ENCODE measurements around the gene RRAS.
A peak's percentile ranks its signal among the peaks of the same experiment; 100 is the strongest.

Gene RRAS

GRCh38 chr19:49645592-49645991 lies 5.6 kb upstream of the RRAS start:
- H3K79me2 ChIP-seq (ENCODE audit: low read length), result peaks cover 63% of the 10 kb centered on the region
- no peak overlapping the region for H3K4me2 ChIP-seq (ENCODE audit: low read length)
- H3K9me3 ChIP-seq (ENCODE audit: insufficient read depth, low read length), result no peaks in the 10 kb centered on the region
- H2AFZ ChIP-seq (ENCODE audit: low read depth, low read length), result no peak overlapping the region
- peaks cover 26% of the 10 kb centered on the region for H3K36me3 ChIP-seq (replicated peaks; ENCODE audit: low read depth, low read length)
- TF ChIP-seq EZH2phosphoT487 (IDR thresholded peaks at IDR 0.05; ENCODE audit: low read depth) (no peak), CTCF (IDR thresholded peaks at IDR 0.05; ENCODE audit: low read depth, low read length) (no peak)
- no peaks in the 10 kb centered on the region for H3K27me3 ChIP-seq (ENCODE audit: low read depth, low read length)
- no peak overlapping the region for H3K4me3 ChIP-seq (ENCODE audit: low read length)
- peaks cover 11% of the 10 kb centered on the region for H3K4me1 ChIP-seq (ENCODE audit: low read length)
- H3K9ac ChIP-seq (ENCODE audit: low read length), result no peak overlapping the region
- no peak overlapping the region for H3K27ac ChIP-seq (ENCODE audit: low read length)
- H4K20me1 ChIP-seq (ENCODE audit: insufficient read depth, low read length), result peaks cover 12% of the 10 kb centered on the region; the same call in 1 of the 2 replicates

GRCh38 chr19:49643466-49643865 lies 3.5 kb upstream of the RRAS start:
- no peaks in the 10 kb centered on the region for H3K9me3 ChIP-seq (ENCODE audit: insufficient read depth, low read length)
- H3K79me2 ChIP-seq (ENCODE audit: low read length), result peaks cover 59% of the 10 kb centered on the region
- H3K27me3 ChIP-seq (ENCODE audit: low read depth, low read length), result peaks cover 6% of the 10 kb centered on the region
- no peak overlapping the region for H2AFZ ChIP-seq (ENCODE audit: low read depth, low read length)
- TF ChIP-seq CTCF (IDR thresholded peaks at IDR 0.05; ENCODE audit: low read depth, low read length), result no peak
- TF ChIP-seq EZH2phosphoT487 (IDR thresholded peaks at IDR 0.05; ENCODE audit: low read depth), result no peak
- H3K4me1 ChIP-seq (ENCODE audit: low read length), result peaks cover 15% of the 10 kb centered on the region
- H3K4me2 ChIP-seq (ENCODE audit: low read length), result peak overlapping the region; percentile 82
- H3K27ac ChIP-seq (ENCODE audit: low read length), result no peak overlapping the region
- peaks cover 3% of the 10 kb centered on the region; the same call in 1 of the 2 replicates for H4K20me1 ChIP-seq (ENCODE audit: insufficient read depth, low read length)
- peaks cover 14% of the 10 kb centered on the region for H3K36me3 ChIP-seq (replicated peaks; ENCODE audit: low read depth, low read length)
- H3K4me3 ChIP-seq (ENCODE audit: low read length), result peak overlapping the region; percentile 92
- peak overlapping the region; percentile 99 for H3K9ac ChIP-seq (ENCODE audit: low read length)

- Histone ChIP-seq H4K20me1 (ENCODE audit: insufficient read depth, low read length) (peaks cover 3% of the 10 kb centered on the region; the same call in 1 of the 2 replicates), H3K4me1 (ENCODE audit: low read length) (peaks cover 15% of the 10 kb centered on the region), H3K36me3 (replicated peaks; ENCODE audit: low read depth, low read length) (peaks cover 14% of the 10 kb centered on the region), H3K9ac (ENCODE audit: low read length) (peak overlapping the region; percentile 99), H3K4me3 (ENCODE audit: low read length) (peak overlapping the region; percentile 92), H3K9me3 (ENCODE audit: insufficient read depth, low read length) (no peaks in the 10 kb centered on the region), H3K27ac (ENCODE audit: low read length) (peak overlapping the region; percentile 65), H3K27me3 (ENCODE audit: low read depth, low read length) (peaks cover 8% of the 10 kb centered on the region), H3K4me2 (ENCODE audit: low read length) (peak overlapping the region; percentile 82), H2AFZ (ENCODE audit: low read depth, low read length) (no peak overlapping the region), H3K79me2 (ENCODE audit: low read length) (peaks cover 58% of the 10 kb centered on the region)
- TF ChIP-seq CTCF (IDR thresholded peaks at IDR 0.05; ENCODE audit: low read depth, low read length) (no peak), EZH2phosphoT487 (IDR thresholded peaks at IDR 0.05; ENCODE audit: low read depth) (no peak)
These were observed 2.6 kb upstream of the RRAS start for GRCh38 chr19:49642492-49643035.

- peaks cover 10% of the 10 kb centered on the region for H3K36me3 ChIP-seq (replicated peaks; ENCODE audit: low read depth, low read length)
- H3K4me2 ChIP-seq (ENCODE audit: low read length), result peak within 1 kb of the TSS; percentile 82
- H3K27me3 ChIP-seq (ENCODE audit: low read depth, low read length), result peaks cover 8% of the 10 kb centered on the region
- peaks cover 52% of the 10 kb centered on the region for H3K79me2 ChIP-seq (ENCODE audit: low read length)
- H3K9ac ChIP-seq (ENCODE audit: low read length), result peak within 1 kb of the TSS; percentile 99
- TF ChIP-seq EZH2phosphoT487 (IDR thresholded peaks at IDR 0.05; ENCODE audit: low read depth) (no peak), CTCF (IDR thresholded peaks at IDR 0.05; ENCODE audit: low read depth, low read length) (no peak)
- no peak within 1 kb of the TSS for H2AFZ ChIP-seq (ENCODE audit: low read depth, low read length)
- peaks cover 3% of the 10 kb centered on the region; the same call in 1 of the 2 replicates for H4K20me1 ChIP-seq (ENCODE audit: insufficient read depth, low read length)
- peak within 1 kb of the TSS; percentile 91 for H3K27ac ChIP-seq (ENCODE audit: low read length)
- peaks cover 15% of the 10 kb centered on the region for H3K4me1 ChIP-seq (ENCODE audit: low read length)
- peak within 1 kb of the TSS; percentile 93 for H3K4me3 ChIP-seq (ENCODE audit: low read length)
- H3K9me3 ChIP-seq (ENCODE audit: insufficient read depth, low read length), result no peaks in the 10 kb centered on the region
These were observed 1.9 kb upstream of the RRAS start, which contains the start of gene SCAF1 for GRCh38 chr19:49641688-49642491. Gene SCAF1 (plus strand): TSS chr19:49642209. CDS start chr19:49645027, 2,818 bp downstream.
